Inferior parietal cortex (tissue), 1 donor: ENCODE data around the gene CCDC183.
"Not testable (repeated sequence)": the region's sequence is repeated elsewhere in the genome, so short reads cannot be mapped to it uniquely, and the experiment has no call there.

Source experiments
- DNase-seq: peaks from one replicate; pipeline ENCODE4 v3.0.0-alpha.2; 2016; ENCODE audit errors: extremely low spot score

Gene CCDC183

GRCh38 chr9:136839229-136840139 is 43.3 kb downstream of the CCDC183 start:
- DNase-seq = no peak

GRCh38 chr9:136840140-136840876 is 44.2 kb downstream of the CCDC183 start:
- DNase-seq = no peak

GRCh38 chr9:136840877-136841645 is 44.9 kb downstream of the CCDC183 start:
- peak; percentile 60 for DNase-seq

- not testable (repeated sequence) for DNase-seq
Measured at GRCh38 chr9:136841646-136842379, 45.7 kb downstream of the CCDC183 start.

- peak; percentile 78 for DNase-seq
Measured at GRCh38 chr9:136842380-136842948, 46.3 kb downstream of the CCDC183 start, which contains the start of gene AJM1. AJM1 (plus strand) TSS chr9:136842478; CDS start chr9:136844415, 1,937 bp downstream.

- DNase-seq = not testable (repeated sequence)
Measured at GRCh38 chr9:136843159-136843800, 47.1 kb downstream of the CCDC183 start.

- DNase-seq = not testable (repeated sequence)
Measured at GRCh38 chr9:136843801-136844740, 47.9 kb downstream of the CCDC183 start.

- DNase-seq = no peak
Measured at GRCh38 chr9:136844761-136845464, 48.8 kb downstream of the CCDC183 start.

GRCh38 chr9:136845465-136846260 is 49.5 kb downstream of the CCDC183 start:
- DNase-seq = no peak

GRCh38 chr9:136846376-136847087 is 50.4 kb downstream of the CCDC183 start:
- DNase-seq = no peak

- no peak for DNase-seq
Measured at GRCh38 chr9:136847088-136847825, 51.1 kb downstream of the CCDC183 start.

- no peak for DNase-seq
Measured at GRCh38 chr9:136847826-136848392, 51.8 kb downstream of the CCDC183 start.

- DNase-seq = no peak
Measured at GRCh38 chr9:136848393-136849037, 52.4 kb downstream of the CCDC183 start.

GRCh38 chr9:136849038-136849959 is 53.2 kb downstream of the CCDC183 start, which contains the start of gene PHPT1:
PHPT1 (plus strand) TSS chr9:136849409; CDS start chr9:136849431, 22 bp downstream.
- peak; percentile 99 for DNase-seq
